SK-N-SH treated with all-trans-retinoic acid at 6 μM for 48 hours (cell line): ENCODE measurements around the gene PLXDC2.

Experiments used
- ATAC-seq: fragments of 200-7000 bp; cut with Tn5 transposase; 3 replicates; pipeline ENCODE4 v1.9.1; 2020; ENCODE audit warnings: mild to moderate bottlenecking, moderate library complexity
- ARNTL ChIP-seq: fragments of 450-650 bp; formaldehyde crosslinking; IDR thresholded peaks from 2 replicates; pipeline ENCODE4 v1.5.0; 2020; ENCODE audit warnings: low read depth, mild to moderate bottlenecking, moderate library complexity, borderline replicate concordance
- BACH2 ChIP-seq: fragments of 250-450 bp; sonication (Bioruptor Pico); IDR thresholded peaks from 2 replicates; pipeline ENCODE4 v1.9.0; 2021; ENCODE audit warnings: mild to moderate bottlenecking, borderline replicate concordance
- CSDC2 ChIP-seq: fragments of 250-450 bp; sonication (Bioruptor Pico); IDR thresholded peaks from 2 replicates; pipeline ENCODE4 v1.5.0; 2020; ENCODE audit warnings: mild to moderate bottlenecking, moderate library complexity
- CSRNP3 ChIP-seq: fragments of 250-450 bp; sonication (Bioruptor Pico); IDR thresholded peaks from 2 replicates; pipeline ENCODE4 v1.5.1; 2021; ENCODE audit warnings: mild to moderate bottlenecking, moderate library complexity
- ESRRG ChIP-seq: fragments of 250-450 bp; sonication (Bioruptor Pico); IDR thresholded peaks from 2 replicates; pipeline ENCODE4 v1.6.1; 2021; ENCODE audit warnings: mild to moderate bottlenecking
- GLIS3 ChIP-seq: fragments of 250-450 bp; sonication (Bioruptor Pico); IDR thresholded peaks from 2 replicates; pipeline ENCODE4 v1.5.0; 2020; ENCODE audit warnings: mild to moderate bottlenecking, moderate library complexity
- ISL1 ChIP-seq: fragments of 250-450 bp; sonication (Bioruptor Pico); IDR thresholded peaks from 2 replicates; pipeline ENCODE4 v2.1.2; 2022; ENCODE audit warnings: mild to moderate bottlenecking, moderate library complexity
- OSR1 ChIP-seq: fragments of 250-450 bp; sonication (Bioruptor Pico); IDR thresholded peaks from 2 replicates; pipeline ENCODE4 v1.8.0; 2022; ENCODE audit warnings: moderate library complexity, mild to moderate bottlenecking, inconsistent platforms
- PATZ1 ChIP-seq: fragments of 250-450 bp; sonication (Bioruptor Pico); IDR thresholded peaks from 2 replicates; pipeline ENCODE4 v1.8.0; 2020; ENCODE audit warnings: mild to moderate bottlenecking, moderate library complexity, borderline replicate concordance
- POU6F1 ChIP-seq: fragments of 250-450 bp; sonication (Bioruptor Pico); IDR thresholded peaks from 2 replicates; pipeline ENCODE4 v1.8.0; 2021; ENCODE audit warnings: low read depth, mild to moderate bottlenecking, moderate library complexity, borderline replicate concordance
- PPARA ChIP-seq: fragments of 250-450 bp; sonication (Bioruptor Pico); IDR thresholded peaks from 2 replicates; pipeline ENCODE4 v1.5.0; 2020; ENCODE audit warnings: mild to moderate bottlenecking, borderline replicate concordance
- RARB ChIP-seq: fragments of 250-450 bp; sonication (Bioruptor Pico); IDR thresholded peaks from 2 replicates; pipeline ENCODE4 v1.8.0; 2021; ENCODE audit warnings: mild to moderate bottlenecking, moderate library complexity
- SNAI2 ChIP-seq: fragments of 250-450 bp; sonication (Bioruptor Pico); IDR thresholded peaks from 2 replicates; pipeline ENCODE4 v1.5.0; 2020; ENCODE audit warnings: mild to moderate bottlenecking, moderate library complexity
- TCF4 ChIP-seq: fragments of 250-450 bp; sonication (Bioruptor Pico); IDR thresholded peaks from 2 replicates; pipeline ENCODE4 v1.8.0; 2021; ENCODE audit warnings: mild to moderate bottlenecking, moderate library complexity, borderline replicate concordance
- TOX ChIP-seq: fragments of 250-450 bp; sonication (Bioruptor Pico); IDR thresholded peaks from 2 replicates; pipeline ENCODE4 v1.8.0; 2021; ENCODE audit warnings: mild to moderate bottlenecking, moderate library complexity, borderline replicate concordance
- TSHZ2 ChIP-seq: fragments of 250-450 bp; sonication (Bioruptor Pico); IDR thresholded peaks from 2 replicates; pipeline ENCODE4 v1.5.0; 2020; ENCODE audit warnings: mild to moderate bottlenecking, moderate library complexity
- ZC3H10 ChIP-seq: fragments of 250-450 bp; sonication (Bioruptor Pico); IDR thresholded peaks from 2 replicates; pipeline ENCODE4 v1.5.1; 2021; ENCODE audit warnings: mild to moderate bottlenecking, moderate library complexity
- ZFP3 ChIP-seq: fragments of 250-450 bp; sonication (Bioruptor Pico); IDR thresholded peaks from 2 replicates; pipeline ENCODE4 v1.5.0; 2020; ENCODE audit warnings: mild to moderate bottlenecking, moderate library complexity
- ZFP30 ChIP-seq: fragments of 450-650 bp; formaldehyde crosslinking; IDR thresholded peaks from 2 replicates; pipeline ENCODE4 v1.5.0; 2022; ENCODE audit warnings: mild to moderate bottlenecking, moderate library complexity
- ZNF565 ChIP-seq: fragments of 450-650 bp; formaldehyde crosslinking; conservative IDR thresholded peaks from 2 replicates; pipeline ENCODE4 v1.5.0; 2020; ENCODE audit warnings: low read depth, mild to moderate bottlenecking, moderate library complexity
- ZNF8 ChIP-seq: fragments of 450-650 bp; formaldehyde crosslinking; IDR thresholded peaks from 2 replicates; pipeline ENCODE4 v1.5.0; 2020; ENCODE audit warnings: mild to moderate bottlenecking, moderate library complexity

Gene PLXDC2

DNA sequence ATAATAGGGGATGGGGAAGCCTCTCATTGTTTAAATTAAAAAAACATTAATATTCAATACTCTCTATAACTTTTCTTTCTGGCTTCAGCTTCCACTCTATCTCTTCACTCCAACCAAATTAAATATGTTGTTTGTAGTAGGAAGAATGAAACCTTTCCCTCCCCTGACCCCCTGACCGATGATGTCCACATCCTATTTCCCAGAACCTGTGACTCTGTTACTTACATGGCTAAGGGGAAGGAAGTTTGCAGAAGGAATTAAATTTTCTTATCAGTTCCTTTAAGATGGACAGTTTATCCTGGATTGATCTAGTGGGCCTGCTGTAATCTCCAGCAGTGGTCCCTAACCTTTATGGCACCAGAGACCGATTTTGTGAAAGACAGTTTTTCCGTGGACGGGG, 130.0 kb downstream of the PLXDC2 start:
- TF ChIP-seq TSHZ2 (CRISPR knock-in tag) (no peak), ZFP3 (CRISPR knock-in tag) (no peak), ZFP30 (CRISPR knock-in tag) (no peak), ESRRG (CRISPR knock-in tag) (no peak), SNAI2 (CRISPR knock-in tag) (no peak), BACH2 (CRISPR knock-in tag) (no peak), TCF4 (CRISPR knock-in tag) (no peak), CSDC2 (CRISPR knock-in tag) (no peak), RARB (CRISPR knock-in tag) (no peak), PATZ1 (CRISPR knock-in tag) (no peak), ISL1 (CRISPR knock-in tag) (no peak), ZNF565 (CRISPR knock-in tag) (no peak), TOX (CRISPR knock-in tag) (no peak), GLIS3 (CRISPR knock-in tag) (no peak), ZNF8 (CRISPR knock-in tag) (no peak), POU6F1 (CRISPR knock-in tag) (no peak), CSRNP3 (CRISPR knock-in tag) (no peak), ARNTL (CRISPR knock-in tag) (no peak)

GRCh38 chr10:19946791-19947190, 130.6 kb downstream of the PLXDC2 start:
- ATAC-seq = no peak
- TF ChIP-seq GLIS3 (CRISPR knock-in tag) (no peak), TCF4 (CRISPR knock-in tag) (no peak), POU6F1 (CRISPR knock-in tag) (no peak), TSHZ2 (CRISPR knock-in tag) (no peak), ISL1 (CRISPR knock-in tag) (no peak), TOX (CRISPR knock-in tag) (no peak), RARB (CRISPR knock-in tag) (no peak), ZFP30 (CRISPR knock-in tag) (no peak), ARNTL (CRISPR knock-in tag) (no peak), SNAI2 (CRISPR knock-in tag) (no peak), BACH2 (CRISPR knock-in tag) (no peak), CSRNP3 (CRISPR knock-in tag) (no peak), PPARA (CRISPR knock-in tag) (no peak), OSR1 (CRISPR knock-in tag) (no peak), ZC3H10 (CRISPR knock-in tag) (no peak), CSDC2 (CRISPR knock-in tag) (no peak)

More for the DNA sequence above, 130.0 kb downstream of the PLXDC2 start:
- ATAC-seq = peak; percentile 17
